WERI-Rb-1 (cell line): ENCODE data around the gene SLC22A23.

Experiments used
- DNase-seq: peaks from one replicate; pipeline ENCODE4 v3.0.0-alpha.2; 2020
- H3K27ac ChIP-seq: fragments of 250-450 bp; sonication (Bioruptor Pico); 2 replicates; pipeline ENCODE4 v1.5.1; 2020; ENCODE audit warnings: mild to moderate bottlenecking, moderate library complexity
- H3K27me3 ChIP-seq: fragments of 250-450 bp; sonication (Bioruptor Pico); 2 replicates; pipeline ENCODE4 v1.5.1; 2021; ENCODE audit warnings: mild to moderate bottlenecking, low read depth, moderate library complexity; ENCODE audit not compliant: insufficient read depth, severe bottlenecking
- H3K36me3 ChIP-seq: fragments of 250-450 bp; sonication (Bioruptor Pico); 2 replicates; pipeline ENCODE4 v1.5.1; 2020; ENCODE audit warnings: mild to moderate bottlenecking, moderate library complexity
- H3K4me3 ChIP-seq: 2 replicates; pipeline ENCODE4 v1.5.1; 2011; ENCODE audit warnings: low read depth, mild to moderate bottlenecking, control low read depth, low read length
- H3K9me3 ChIP-seq: fragments of 250-450 bp; sonication (Bioruptor Pico); 2 replicates; pipeline ENCODE4 v1.5.1; 2021; ENCODE audit warnings: mild to moderate bottlenecking, moderate library complexity; ENCODE audit not compliant: severe bottlenecking
- TF ChIP-seq, protein P1 (sequence below): IDR thresholded peaks from 2 replicates; pipeline ENCODE4 v1.5.1; 2011; ENCODE audit warnings: low read depth, mild to moderate bottlenecking, control low read depth, inconsistent platforms, low read length

SLC22A23 gene

GRCh38 chr6:3447005-3447404 lies 9.8 kb downstream of the SLC22A23 start:
- H3K4me3 ChIP-seq, result no peak overlapping the region
- H3K27me3 ChIP-seq, result no peaks in the 10 kb centered on the region
- H3K27ac ChIP-seq, result no peak overlapping the region
- peaks cover 6% of the 10 kb centered on the region for H3K36me3 ChIP-seq
- no peaks in the 10 kb centered on the region for H3K9me3 ChIP-seq
- TF ChIP-seq, protein P1, sequence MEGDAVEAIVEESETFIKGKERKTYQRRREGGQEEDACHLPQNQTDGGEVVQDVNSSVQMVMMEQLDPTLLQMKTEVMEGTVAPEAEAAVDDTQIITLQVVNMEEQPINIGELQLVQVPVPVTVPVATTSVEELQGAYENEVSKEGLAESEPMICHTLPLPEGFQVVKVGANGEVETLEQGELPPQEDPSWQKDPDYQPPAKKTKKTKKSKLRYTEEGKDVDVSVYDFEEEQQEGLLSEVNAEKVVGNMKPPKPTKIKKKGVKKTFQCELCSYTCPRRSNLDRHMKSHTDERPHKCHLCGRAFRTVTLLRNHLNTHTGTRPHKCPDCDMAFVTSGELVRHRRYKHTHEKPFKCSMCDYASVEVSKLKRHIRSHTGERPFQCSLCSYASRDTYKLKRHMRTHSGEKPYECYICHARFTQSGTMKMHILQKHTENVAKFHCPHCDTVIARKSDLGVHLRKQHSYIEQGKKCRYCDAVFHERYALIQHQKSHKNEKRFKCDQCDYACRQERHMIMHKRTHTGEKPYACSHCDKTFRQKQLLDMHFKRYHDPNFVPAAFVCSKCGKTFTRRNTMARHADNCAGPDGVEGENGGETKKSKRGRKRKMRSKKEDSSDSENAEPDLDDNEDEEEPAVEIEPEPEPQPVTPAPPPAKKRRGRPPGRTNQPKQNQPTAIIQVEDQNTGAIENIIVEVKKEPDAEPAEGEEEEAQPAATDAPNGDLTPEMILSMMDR, result no peak
- no peak for DNase-seq

DNA sequence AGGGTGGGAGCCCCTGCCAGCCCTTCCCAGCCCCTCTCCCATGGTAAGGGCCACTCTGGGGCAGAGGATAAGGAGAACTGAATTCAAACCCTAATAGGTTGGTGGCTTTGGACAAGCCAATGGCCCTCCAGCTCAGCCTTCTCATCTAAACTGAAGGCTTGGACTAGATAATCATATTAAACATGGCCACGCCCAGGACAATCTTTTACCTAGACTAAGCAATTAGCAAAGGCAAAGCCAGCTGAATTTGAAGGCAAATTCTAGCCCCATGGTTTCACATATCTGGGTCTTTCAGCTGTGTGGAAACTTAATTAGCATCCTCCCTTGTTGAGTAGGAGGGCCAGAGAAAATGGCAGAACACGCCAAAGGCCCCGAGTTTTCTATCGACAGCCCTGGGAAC lies 10.7 kb downstream of the SLC22A23 start:
- Histone ChIP-seq H3K4me3 (no peak overlapping the region), H3K27me3 (no peaks in the 10 kb centered on the region), H3K9me3 (no peaks in the 10 kb centered on the region), H3K27ac (no peak overlapping the region), H3K36me3 (peaks cover 5% of the 10 kb centered on the region; the same call in 1 of the 2 replicates)
- TF ChIP-seq, protein P1, result no peak
- no peak for DNase-seq

DNA sequence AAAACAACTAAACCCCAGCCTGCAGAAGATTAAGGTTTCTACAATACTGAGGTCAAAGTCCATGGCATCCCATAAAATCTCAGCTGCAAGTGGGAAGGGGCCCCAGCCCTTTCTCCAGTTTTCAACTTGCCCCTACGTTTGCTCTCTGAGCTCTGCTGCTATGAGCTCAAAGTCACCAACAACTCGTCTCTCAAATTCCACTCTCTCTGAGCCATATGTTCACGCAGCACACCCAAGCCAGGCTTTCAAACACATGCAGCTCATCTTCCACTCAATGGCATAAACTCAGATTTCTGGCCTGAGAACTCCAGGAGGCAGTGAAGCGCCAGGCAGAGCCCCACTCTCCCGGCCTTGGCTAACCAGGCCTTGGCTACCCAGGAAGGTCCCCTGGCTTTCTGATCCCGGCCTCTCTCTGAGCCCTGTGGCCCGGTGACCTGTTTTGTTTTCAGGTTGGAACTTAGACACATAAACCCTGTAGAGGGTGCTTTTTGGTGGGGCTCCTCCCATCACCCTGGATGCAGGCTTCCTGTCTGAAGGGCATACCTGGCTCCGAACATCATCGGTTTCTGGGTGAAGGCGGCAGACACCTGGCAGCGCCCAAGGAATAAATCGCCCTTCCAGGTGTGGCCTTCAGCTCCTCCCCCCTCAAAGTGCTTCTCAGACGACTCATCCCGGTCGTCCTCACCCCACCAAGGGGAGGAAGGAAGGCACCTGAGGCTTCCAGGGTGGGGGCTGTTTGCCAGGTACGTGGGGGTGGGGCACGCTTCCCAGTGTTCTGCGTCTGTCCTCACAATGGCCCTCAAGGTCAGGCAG lies 12.4 kb downstream of the SLC22A23 start:
- Histone ChIP-seq H3K9me3 (peaks cover 3% of the 10 kb centered on the region), H3K4me3 (no peak overlapping the region), H3K27ac (no peak overlapping the region), H3K36me3 (peaks cover 5% of the 10 kb centered on the region; the same call in 1 of the 2 replicates), H3K27me3 (no peaks in the 10 kb centered on the region)
- DNase-seq, result peak; percentile 52
- TF ChIP-seq, protein P1, result peak; percentile 34; the same call in 1 of the 2 replicates

- TF ChIP-seq, protein P1, result no peak
- no peak for DNase-seq
- peaks cover 3% of the 10 kb centered on the region for H3K9me3 ChIP-seq
- H3K27ac ChIP-seq, result no peak overlapping the region
- H3K36me3 ChIP-seq, result peaks cover 6% of the 10 kb centered on the region; the same call in 1 of the 2 replicates
- no peak overlapping the region for H3K4me3 ChIP-seq
- H3K27me3 ChIP-seq, result no peaks in the 10 kb centered on the region
Observed at GRCh38 chr6:3443221-3443515, 13.7 kb downstream of the SLC22A23 start.

- Histone ChIP-seq H3K27me3 (no peaks in the 10 kb centered on the region), H3K36me3 (peaks cover 9% of the 10 kb centered on the region; the same call in 1 of the 2 replicates), H3K9me3 (peaks cover 3% of the 10 kb centered on the region), H3K4me3 (no peak overlapping the region), H3K27ac (no peak overlapping the region)
- no peak for DNase-seq
- TF ChIP-seq, protein P1, result no peak
Observed at GRCh38 chr6:3442431-3443220, 14.2 kb downstream of the SLC22A23 start.
